ENCODE results near the gene KRR1. TPM values are rescaled to one million over a fixed set of nuclear protein-coding genes. Genes with fewer than 3 reads are reported as not detected.

KRR1 gene
- total RNA-seq, 1 donor from 2014 or later: 53.2 TPM

DNA sequence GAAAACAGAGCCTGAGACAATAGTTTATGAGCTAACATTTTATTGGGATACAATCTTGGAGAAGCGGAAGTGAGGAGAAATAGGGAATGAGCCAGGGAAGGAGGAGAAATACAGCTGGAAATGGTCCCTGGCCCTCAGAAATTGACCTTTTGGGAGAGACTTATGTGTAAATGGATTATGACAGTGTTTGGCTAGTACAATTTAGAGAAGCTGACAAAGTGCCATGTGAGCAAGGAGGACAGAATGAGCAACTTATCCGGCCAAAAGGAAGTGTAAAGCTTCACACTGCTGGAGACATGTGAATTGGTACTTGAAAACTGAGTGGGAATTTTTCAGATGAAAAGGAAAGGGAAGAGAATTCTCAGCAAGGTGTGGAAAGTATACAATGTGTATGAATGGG is 28.0 kb downstream of the KRR1 start:
- no peaks in the 10 kb centered on the region for H3K36me3 Mint-ChIP-seq (ENCODE audit: low read depth, unreplicated experiment)
- no peaks in the 10 kb centered on the region for H3K4me1 Mint-ChIP-seq (ENCODE audit: unreplicated experiment)
- H3K27me3 Mint-ChIP-seq (ENCODE audit: unreplicated experiment): peaks cover 1% of the 10 kb centered on the region
- DNase-seq (ENCODE audit: low spot score): no peak
- no peaks in the 10 kb centered on the region for H3K9me3 Mint-ChIP-seq (ENCODE audit: unreplicated experiment)
- TF ChIP-seq, protein P1, sequence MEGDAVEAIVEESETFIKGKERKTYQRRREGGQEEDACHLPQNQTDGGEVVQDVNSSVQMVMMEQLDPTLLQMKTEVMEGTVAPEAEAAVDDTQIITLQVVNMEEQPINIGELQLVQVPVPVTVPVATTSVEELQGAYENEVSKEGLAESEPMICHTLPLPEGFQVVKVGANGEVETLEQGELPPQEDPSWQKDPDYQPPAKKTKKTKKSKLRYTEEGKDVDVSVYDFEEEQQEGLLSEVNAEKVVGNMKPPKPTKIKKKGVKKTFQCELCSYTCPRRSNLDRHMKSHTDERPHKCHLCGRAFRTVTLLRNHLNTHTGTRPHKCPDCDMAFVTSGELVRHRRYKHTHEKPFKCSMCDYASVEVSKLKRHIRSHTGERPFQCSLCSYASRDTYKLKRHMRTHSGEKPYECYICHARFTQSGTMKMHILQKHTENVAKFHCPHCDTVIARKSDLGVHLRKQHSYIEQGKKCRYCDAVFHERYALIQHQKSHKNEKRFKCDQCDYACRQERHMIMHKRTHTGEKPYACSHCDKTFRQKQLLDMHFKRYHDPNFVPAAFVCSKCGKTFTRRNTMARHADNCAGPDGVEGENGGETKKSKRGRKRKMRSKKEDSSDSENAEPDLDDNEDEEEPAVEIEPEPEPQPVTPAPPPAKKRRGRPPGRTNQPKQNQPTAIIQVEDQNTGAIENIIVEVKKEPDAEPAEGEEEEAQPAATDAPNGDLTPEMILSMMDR (IDR thresholded peaks at IDR 0.05; ENCODE audit: unreplicated experiment): no peak
- H3K27ac Mint-ChIP-seq (ENCODE audit: unreplicated experiment): no peak overlapping the region
- H3K4me3 Mint-ChIP-seq (ENCODE audit: unreplicated experiment): no peak overlapping the region

DNA sequence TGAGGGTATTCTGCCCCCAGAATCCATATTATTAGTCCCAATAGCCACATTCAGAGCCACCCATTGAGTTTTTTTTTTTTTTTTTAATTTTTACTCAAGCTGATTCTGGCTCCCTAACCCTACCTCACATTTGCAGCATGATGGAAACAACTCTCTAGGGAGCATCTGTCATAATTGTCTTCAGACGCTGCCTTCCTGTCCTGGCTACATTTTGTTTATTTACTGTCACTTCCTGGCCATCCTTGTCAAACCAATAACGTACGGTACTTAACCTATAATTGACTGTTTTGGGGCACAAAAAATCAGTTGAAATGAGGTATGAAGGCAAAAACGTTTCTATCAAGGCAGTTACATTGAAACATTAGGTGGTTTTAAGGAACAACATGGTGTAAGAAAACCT is 28.8 kb downstream of the KRR1 start:
- Mint-ChIP-seq H3K27ac (ENCODE audit: unreplicated experiment) (no peak overlapping the region), H3K4me1 (ENCODE audit: unreplicated experiment) (no peaks in the 10 kb centered on the region), H3K27me3 (ENCODE audit: unreplicated experiment) (peaks cover 1% of the 10 kb centered on the region), H3K4me3 (ENCODE audit: unreplicated experiment) (no peak overlapping the region), H3K36me3 (ENCODE audit: low read depth, unreplicated experiment) (no peaks in the 10 kb centered on the region), H3K9me3 (ENCODE audit: unreplicated experiment) (no peaks in the 10 kb centered on the region)
- TF ChIP-seq, protein P1 (IDR thresholded peaks at IDR 0.05; ENCODE audit: unreplicated experiment): no peak
- DNase-seq (ENCODE audit: low spot score): no peak

DNA sequence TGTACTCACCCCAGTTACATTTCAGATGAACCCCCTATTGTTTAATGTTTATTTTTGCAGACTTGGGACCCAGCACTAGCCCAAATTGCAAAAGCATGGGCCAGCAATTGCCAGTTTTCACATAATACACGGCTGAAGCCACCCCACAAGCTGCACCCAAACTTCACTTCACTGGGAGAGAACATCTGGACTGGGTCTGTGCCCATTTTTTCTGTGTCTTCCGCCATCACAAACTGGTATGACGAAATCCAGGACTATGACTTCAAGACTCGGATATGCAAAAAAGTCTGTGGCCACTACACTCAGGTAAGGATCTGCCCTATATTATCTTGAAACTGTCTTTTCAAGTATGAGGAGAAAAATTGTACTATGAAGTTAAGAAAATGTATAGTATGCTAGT is 29.6 kb downstream of the KRR1 start:
- Mint-ChIP-seq H3K4me1 (ENCODE audit: unreplicated experiment) (no peaks in the 10 kb centered on the region), H3K27ac (ENCODE audit: unreplicated experiment) (no peak overlapping the region), H3K9me3 (ENCODE audit: unreplicated experiment) (no peaks in the 10 kb centered on the region), H3K4me3 (ENCODE audit: unreplicated experiment) (no peak overlapping the region), H3K27me3 (ENCODE audit: unreplicated experiment) (peaks cover 1% of the 10 kb centered on the region), H3K36me3 (ENCODE audit: low read depth, unreplicated experiment) (no peaks in the 10 kb centered on the region)
- TF ChIP-seq, protein P1 (IDR thresholded peaks at IDR 0.05; ENCODE audit: unreplicated experiment): no peak
- DNase-seq (ENCODE audit: low spot score): no peak

DNA sequence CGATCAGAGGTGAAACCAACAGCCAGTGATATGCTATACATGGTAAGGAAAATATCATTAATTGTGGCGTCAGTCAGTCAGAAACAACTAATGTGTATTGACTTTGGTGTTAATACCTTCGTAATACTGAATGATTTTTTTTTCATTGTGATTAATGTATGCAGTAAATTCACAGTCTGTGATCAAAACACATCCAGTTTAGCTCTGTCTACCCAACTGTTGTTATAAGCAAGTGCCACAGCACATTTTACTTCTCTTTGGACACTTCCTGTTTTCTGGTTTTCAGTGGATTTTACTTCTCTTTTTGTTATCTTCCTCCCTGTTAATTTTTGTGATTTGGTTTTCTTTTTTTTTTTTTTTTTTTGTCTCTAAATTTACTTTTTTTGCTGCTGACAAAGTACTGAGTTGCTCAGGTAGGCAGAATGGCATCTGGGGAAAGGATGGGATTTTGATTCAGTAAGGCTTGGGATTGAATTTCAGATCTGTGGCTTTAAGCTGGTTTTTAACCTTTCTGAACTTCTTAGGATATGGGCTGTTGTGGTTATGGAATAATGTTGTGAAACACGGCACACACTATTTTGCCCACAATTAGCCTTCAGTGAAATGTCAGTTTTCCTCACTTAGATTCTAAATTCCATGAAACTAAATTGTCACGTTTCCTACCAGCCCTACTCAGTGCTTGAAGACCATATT is 30.2 kb downstream of the KRR1 start:
- H3K4me1 Mint-ChIP-seq (ENCODE audit: unreplicated experiment): no peaks in the 10 kb centered on the region
- no peak for DNase-seq (ENCODE audit: low spot score)
- H3K9me3 Mint-ChIP-seq (ENCODE audit: unreplicated experiment): no peaks in the 10 kb centered on the region
- H3K36me3 Mint-ChIP-seq (ENCODE audit: low read depth, unreplicated experiment): no peaks in the 10 kb centered on the region
- H3K4me3 Mint-ChIP-seq (ENCODE audit: unreplicated experiment): no peak overlapping the region
- H3K27ac Mint-ChIP-seq (ENCODE audit: unreplicated experiment): no peak overlapping the region
- peaks cover 1% of the 10 kb centered on the region for H3K27me3 Mint-ChIP-seq (ENCODE audit: unreplicated experiment)
- TF ChIP-seq, protein P1 (IDR thresholded peaks at IDR 0.05; ENCODE audit: unreplicated experiment): no peak

DNA sequence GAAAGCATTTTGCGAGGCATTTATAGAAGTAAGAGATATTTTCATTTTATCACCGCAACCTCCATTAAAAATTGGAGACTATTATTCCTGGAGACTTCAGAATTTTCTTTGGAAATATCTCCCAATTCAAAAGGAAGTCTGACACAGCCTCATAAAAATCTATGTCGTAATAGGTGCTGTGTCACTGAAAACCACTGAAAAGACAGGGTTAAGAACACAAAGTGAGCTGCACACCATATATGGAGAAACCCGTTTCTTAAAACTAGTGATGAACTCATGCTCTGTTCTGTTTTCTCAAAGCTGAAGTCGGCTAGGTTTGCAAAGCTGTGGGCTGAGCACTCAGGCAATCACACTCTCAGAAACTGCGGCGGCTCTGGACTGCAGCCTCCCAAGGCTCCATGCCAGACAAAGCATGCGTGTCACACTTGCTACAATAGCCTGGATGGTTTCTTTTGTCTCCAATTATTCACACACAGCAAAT is 30.9 kb downstream of the KRR1 start, which contains the start of gene GLIPR1:
Gene GLIPR1 (plus strand): TSS at position 287 of the 481 bp plus-strand sequence. CDS start 126 bp downstream, at position 413.
- DNase-seq (ENCODE audit: low spot score): no peak
- Mint-ChIP-seq H3K27me3 (ENCODE audit: unreplicated experiment) (peaks cover 1% of the 10 kb centered on the region), H3K27ac (ENCODE audit: unreplicated experiment) (no peak within 1 kb of the TSS)

More for the DNA sequence above, 30.9 kb downstream of the KRR1 start, which contains the start of gene GLIPR1:
- Mint-ChIP-seq H3K4me3 (ENCODE audit: unreplicated experiment) (no peak within 1 kb of the TSS), H3K36me3 (ENCODE audit: low read depth, unreplicated experiment) (no peaks in the 10 kb centered on the region), H3K9me3 (ENCODE audit: unreplicated experiment) (no peaks in the 10 kb centered on the region), H3K4me1 (ENCODE audit: unreplicated experiment) (no peaks in the 10 kb centered on the region)
- TF ChIP-seq, protein P1 (IDR thresholded peaks at IDR 0.05; ENCODE audit: unreplicated experiment): no peak

Data from endothelial cell (in vitro differentiated cells).